NK-92 (cell line): ENCODE data around the gene SNX6.
"Not testable (repeated sequence)": the region's sequence is repeated elsewhere in the genome, so short reads cannot be mapped to it uniquely, and the experiment has no call there.

Experiments used
- DNase-seq: peaks from one replicate; lab custom pipeline; 2025; ENCODE audit not compliant: unreplicated experiment; lab: John Stamatoyannopoulos, UW

Gene SNX6

GRCh38 chr14:34629657-34630529 lies at the start of gene SNX6:
Gene SNX6, minus strand, starts transcription at chr14:34630148. Its CDS starts 32 bp downstream, at chr14:34630116.
- DNase-seq: no peak

- DNase-seq: no peak
These were observed 48.8 kb upstream of the SNX6 start for GRCh38 chr14:34678735-34679134.

- DNase-seq: no peak
These were observed 48.4 kb upstream of the SNX6 start for GRCh38 chr14:34678306-34678705.

- no peak for DNase-seq
These were observed 46.7 kb upstream of the SNX6 start for GRCh38 chr14:34676516-34677211.

DNA sequence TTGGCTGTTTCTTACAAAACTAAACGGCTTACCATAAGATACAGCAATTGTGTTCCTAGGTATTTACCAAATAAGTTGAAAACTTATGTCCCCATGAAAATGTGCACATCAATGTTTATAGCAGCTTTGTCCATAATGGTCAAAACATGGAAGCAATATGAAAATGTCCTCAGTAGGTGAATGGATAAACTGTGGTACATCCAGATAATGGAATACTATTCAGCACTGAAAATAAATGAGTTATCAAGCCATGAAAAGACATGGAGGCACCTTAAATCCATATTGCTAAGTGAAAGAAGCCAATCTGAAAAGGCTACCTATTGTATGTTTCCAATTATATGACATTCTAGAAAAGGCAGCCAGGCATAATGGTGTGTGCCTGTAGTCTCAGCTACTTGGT lies 43.8 kb upstream of the SNX6 start:
- DNase-seq: no peak

GRCh38 chr14:34671716-34672115 lies 41.8 kb upstream of the SNX6 start:
- DNase-seq: no peak

DNA sequence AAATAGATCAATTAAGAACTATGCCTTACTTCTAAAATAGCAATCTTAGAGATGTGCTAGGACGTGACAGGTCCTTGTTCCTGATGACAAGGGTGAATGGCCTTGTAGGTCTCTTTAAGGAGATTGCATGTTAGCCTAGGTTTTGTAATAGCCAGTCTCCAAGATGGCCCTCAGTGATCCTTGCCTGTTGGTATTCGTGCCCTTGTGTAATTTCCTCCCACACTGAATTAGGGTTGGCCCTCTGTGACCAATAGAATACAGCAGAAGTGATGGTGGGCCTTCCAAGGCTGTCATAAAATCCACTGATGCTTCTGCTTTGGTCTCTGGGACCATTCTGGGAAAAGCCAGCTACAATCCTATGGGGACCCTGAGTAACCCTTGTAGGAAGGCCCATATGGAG lies 38.2 kb upstream of the SNX6 start:
- DNase-seq: no peak

GRCh38 chr14:34667007-34667406 lies 37.1 kb upstream of the SNX6 start:
- DNase-seq: no peak

- no peak for DNase-seq
These were observed 36.0 kb upstream of the SNX6 start for GRCh38 chr14:34665785-34666435.

- DNase-seq: no peak
These were observed 32.7 kb upstream of the SNX6 start for GRCh38 chr14:34662561-34663088.

DNA sequence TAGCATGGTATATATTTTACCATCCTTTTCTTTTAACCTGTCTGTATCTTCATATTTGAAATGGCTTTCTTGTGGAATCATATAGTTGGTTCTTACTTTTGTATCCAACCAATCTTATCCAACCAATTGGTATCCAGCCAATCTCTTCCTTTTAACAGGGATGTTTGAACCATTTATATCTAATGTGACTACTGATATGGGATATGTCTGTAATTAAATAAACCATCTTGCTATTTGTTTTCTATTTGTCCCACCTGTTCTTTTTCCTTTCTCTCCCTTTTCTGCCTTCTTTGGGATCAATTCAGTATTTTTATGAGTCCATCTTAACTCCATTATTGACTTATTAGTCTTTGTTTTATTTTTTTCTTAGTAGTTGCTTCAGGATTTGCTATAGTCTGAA lies 30.8 kb upstream of the SNX6 start:
- no peak for DNase-seq

- DNase-seq: no peak
These were observed 26.0 kb upstream of the SNX6 start for GRCh38 chr14:34655959-34656358.

GRCh38 chr14:34653073-34653472 lies 23.1 kb upstream of the SNX6 start:
- DNase-seq: not testable (repeated sequence)

DNA sequence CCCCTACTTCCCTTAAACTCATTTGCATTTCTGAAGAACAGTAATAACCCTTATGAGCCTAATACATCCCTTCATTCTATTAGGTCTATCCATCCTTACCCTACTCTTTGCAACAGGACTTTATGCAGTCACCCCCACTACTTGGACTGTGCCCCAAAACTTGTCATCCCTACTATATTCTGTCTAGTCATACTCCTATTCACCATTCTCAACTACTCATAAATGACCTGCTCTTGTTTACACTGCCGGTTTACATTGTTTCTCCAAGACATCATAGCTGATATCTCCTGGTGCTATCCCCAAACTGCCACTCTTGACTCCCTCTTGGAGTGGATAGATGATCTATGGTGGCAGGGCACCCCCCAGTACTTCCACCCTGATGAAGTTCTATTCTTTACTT lies 22.4 kb upstream of the SNX6 start:
- DNase-seq: not testable (repeated sequence)

GRCh38 chr14:34650786-34651584 lies 21.0 kb upstream of the SNX6 start:
- DNase-seq: no peak

DNA sequence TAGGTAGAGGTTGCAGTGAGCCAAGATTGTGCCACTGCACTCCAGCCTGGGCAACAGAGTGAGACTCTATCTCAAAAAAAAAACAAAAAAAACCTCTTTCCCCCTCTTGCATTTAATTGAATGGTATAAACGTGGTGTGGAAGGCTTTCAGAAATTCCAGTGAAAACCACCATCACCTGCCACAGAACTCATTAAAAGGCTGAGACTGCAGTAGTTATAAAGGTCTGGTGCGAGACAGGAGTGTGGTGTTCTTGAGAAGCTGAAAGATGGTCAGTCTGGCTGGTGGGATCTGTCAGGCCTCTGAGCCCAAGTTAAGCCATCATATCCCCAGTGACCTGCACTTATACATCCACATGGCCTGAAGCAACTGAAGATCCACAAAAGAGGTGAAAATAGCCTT lies 20.1 kb upstream of the SNX6 start:
- DNase-seq: not testable (repeated sequence)

DNA sequence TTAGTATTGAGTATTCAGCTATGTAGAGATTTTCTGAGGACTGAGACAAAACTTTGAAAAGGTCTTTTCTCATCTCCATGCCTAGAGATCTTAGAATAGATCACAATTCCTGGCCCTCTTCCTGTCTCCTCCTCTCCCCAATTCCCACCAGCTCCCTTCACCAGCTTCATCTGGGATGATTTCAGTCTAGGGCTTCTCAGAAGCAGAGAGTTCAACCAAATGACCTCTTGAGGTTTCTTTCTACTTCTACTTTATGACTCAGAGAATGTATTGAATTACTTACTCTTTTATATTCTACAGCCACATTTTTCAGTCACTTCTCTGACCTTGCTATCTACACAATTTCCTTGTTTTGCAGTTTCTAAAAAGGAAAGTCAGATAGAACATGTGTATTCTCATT lies 19.4 kb upstream of the SNX6 start:
- DNase-seq: no peak

DNA sequence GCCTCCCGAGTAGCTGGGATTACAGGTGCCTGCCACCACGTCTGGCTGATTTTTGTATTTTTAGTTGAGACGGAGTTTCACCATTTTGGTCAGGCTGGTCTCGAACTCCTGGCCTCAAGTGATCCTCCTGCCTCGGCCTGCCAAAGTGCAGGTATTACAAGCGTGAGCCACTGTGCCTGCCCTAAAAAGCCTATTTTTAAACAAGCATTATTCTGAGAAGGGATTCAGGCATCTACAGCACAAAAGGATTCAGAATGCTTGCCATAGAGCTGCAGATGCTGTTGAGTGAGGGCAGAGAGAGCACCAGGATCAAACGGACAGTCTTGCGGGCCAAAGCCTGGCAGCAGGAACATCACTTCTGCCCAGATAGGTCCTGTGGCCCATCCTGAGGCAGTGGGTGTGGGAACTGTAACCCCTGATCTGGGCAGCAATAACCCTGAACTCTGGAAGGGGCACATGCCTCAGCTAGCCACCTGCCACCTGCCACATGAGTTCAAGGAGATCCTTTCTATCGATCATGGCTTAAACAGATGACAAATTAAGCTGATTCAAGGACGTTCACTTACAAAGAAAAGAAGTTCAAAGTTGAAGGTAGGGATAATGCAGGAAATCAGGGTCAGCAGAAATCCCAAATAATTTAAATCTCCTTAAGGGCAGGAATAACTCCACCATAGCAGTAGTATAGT lies 16.8 kb upstream of the SNX6 start:
- DNase-seq: no peak

- no peak for DNase-seq
These were observed 13.4 kb upstream of the SNX6 start for GRCh38 chr14:34643361-34643760.

- no peak for DNase-seq
These were observed 12.6 kb upstream of the SNX6 start for GRCh38 chr14:34642595-34642994.
